Activated CD4-positive, alpha-beta T cell treated with anti-CD3 and anti-CD28 coated beads, Interleukin-2, amount 10 ng/mL, durations not matched to agents 7 days and 5 days (primary cell): ENCODE measurements around the gene XPA. TPM values are rescaled to one million over a fixed set of nuclear protein-coding genes. Genes with fewer than 3 reads are reported as not detected.
"Not testable (repeated sequence)": the region's sequence is repeated elsewhere in the genome, so short reads cannot be mapped to it uniquely, and the experiment has no call there.

Experiments
- CTCF ChIA-PET: fragments of 350-600 bp; sonication (Branson Sonifier 250); formaldehyde crosslinking; loops from one replicate; lab custom pipeline; 2021; ENCODE audit warnings: antibody characterized with exemption; lab: Charles Lee
- POLR2A ChIA-PET: fragments of 350-600 bp; sonication (Branson Sonifier 250); formaldehyde crosslinking; loops from one replicate; lab custom pipeline; 2021; ENCODE audit warnings: antibody characterized with exemption; lab: Charles Lee
- DNase-seq: peaks from one replicate; pipeline ENCODE4 v3.0.0-alpha.2; 2020
- H3K27ac Mint-ChIP-seq: one replicate; pipeline ENCODE4 v1.8.0; 2021; ENCODE audit warnings: mild to moderate bottlenecking, moderate library complexity, mixed read lengths
- H3K27me3 Mint-ChIP-seq: one replicate; pipeline ENCODE4 v1.8.0; 2021; ENCODE audit warnings: mixed read lengths
- H3K36me3 Mint-ChIP-seq: one replicate; pipeline ENCODE4 v1.8.0; 2021; ENCODE audit warnings: low read depth, mixed read lengths
- H3K4me1 Mint-ChIP-seq: one replicate; pipeline ENCODE4 v1.8.0; 2021; ENCODE audit warnings: mixed read lengths
- H3K4me3 Mint-ChIP-seq: one replicate; pipeline ENCODE4 v1.8.0; 2021; ENCODE audit warnings: mild to moderate bottlenecking, moderate library complexity, mixed read lengths
- H3K9me3 Mint-ChIP-seq: one replicate; pipeline ENCODE4 v1.8.0; 2021; ENCODE audit warnings: mixed read lengths
- total RNA-seq, 2 experiments: library from RNA; stranded (reverse); gene quantifications; one replicate each; pipeline ENCODE4 v1.2.3, GENCODE V29; 2021

Gene XPA
- total RNA-seq, 2 experiments from 2014 or later: 15.5 to 15.8 TPM

GRCh38 chr9:97721396-97721795 is 24.3 kb upstream of the XPA start:
- H3K4me1 Mint-ChIP-seq: peaks cover 2% of the 10 kb centered on the region

GRCh38 chr9:97717866-97718265 is 20.7 kb upstream of the XPA start:
- Mint-ChIP-seq H3K9me3 (peaks cover 7% of the 10 kb centered on the region), H3K4me3 (no peak overlapping the region), H3K27me3 (peaks cover 20% of the 10 kb centered on the region), H3K4me1 (peaks cover 24% of the 10 kb centered on the region), H3K36me3 (no peaks in the 10 kb centered on the region), H3K27ac (no peak overlapping the region)
- DNase-seq: no peak
- ChIA-PET CTCF (interaction anchor here (0.7 to 1.0 kb wide), 2 partner anchors 19 to 128 kb away, joined by 3 read pairs; no protein-coding TSS in a partner anchor), POLR2A (no interaction called here)

More at GRCh38 chr9:97721396-97721795, 24.3 kb upstream of the XPA start:
- no peak for DNase-seq
- CTCF ChIA-PET: interaction anchor here (1.1 kb wide), 1 partner anchor 21 kb away, joined by 3 read pairs; no protein-coding TSS in a partner anchor
- Mint-ChIP-seq H3K36me3 (no peaks in the 10 kb centered on the region), H3K4me3 (no peak overlapping the region), H3K27me3 (peaks cover 41% of the 10 kb centered on the region), H3K27ac (no peak overlapping the region), H3K9me3 (peaks cover 7% of the 10 kb centered on the region)
- POLR2A ChIA-PET: interaction anchor here (0.5 kb wide), 1 partner anchor 157 kb away, joined by 4 read pairs; no protein-coding TSS in a partner anchor

DNA sequence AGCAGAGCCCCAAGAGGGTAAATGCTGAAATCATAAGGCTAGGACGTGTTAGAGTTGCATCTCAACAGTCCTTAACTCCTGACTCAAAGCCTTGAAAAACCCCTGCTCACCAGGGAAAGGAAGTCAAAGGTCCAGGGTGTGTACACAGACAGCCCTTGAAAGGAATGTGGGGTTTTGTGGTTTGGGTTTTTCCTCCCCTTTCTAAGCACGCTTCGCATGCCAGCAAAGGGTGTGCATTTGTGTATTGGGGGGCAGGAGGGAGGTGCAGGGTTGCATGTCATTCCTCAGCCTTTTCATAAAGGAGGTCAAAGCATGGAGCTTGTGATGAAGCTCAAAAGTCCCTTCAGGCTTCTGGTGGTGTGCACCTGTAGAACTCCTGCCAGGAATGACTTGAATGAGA is 17.3 kb upstream of the XPA start:
- CTCF ChIA-PET: interaction anchor here (0.8 kb wide), 1 partner anchor 17 kb away, joined by 3 read pairs; the partner anchor contains the start of gene XPA
- POLR2A ChIA-PET: no interaction called here
- Mint-ChIP-seq H3K36me3 (no peaks in the 10 kb centered on the region), H3K4me3 (peak overlapping the region; percentile 20), H3K27ac (no peak overlapping the region), H3K4me1 (peaks cover 42% of the 10 kb centered on the region), H3K27me3 (peaks cover 17% of the 10 kb centered on the region), H3K9me3 (peaks cover 2% of the 10 kb centered on the region)
- DNase-seq: peak; percentile 26

- DNase-seq: peak; percentile 17
- ChIA-PET CTCF (interaction anchor here (0.5 kb wide), 1 partner anchor 159 kb away, joined by 3 read pairs; no protein-coding TSS in a partner anchor), POLR2A (no interaction called here)
- Mint-ChIP-seq H3K27ac (peak overlapping the region; percentile 65), H3K4me1 (peaks cover 40% of the 10 kb centered on the region), H3K4me3 (peak overlapping the region; percentile 2), H3K36me3 (no peaks in the 10 kb centered on the region), H3K9me3 (no peaks in the 10 kb centered on the region), H3K27me3 (peaks cover 31% of the 10 kb centered on the region)
Measured at GRCh38 chr9:97711223-97711626, 14.1 kb upstream of the XPA start.

DNA sequence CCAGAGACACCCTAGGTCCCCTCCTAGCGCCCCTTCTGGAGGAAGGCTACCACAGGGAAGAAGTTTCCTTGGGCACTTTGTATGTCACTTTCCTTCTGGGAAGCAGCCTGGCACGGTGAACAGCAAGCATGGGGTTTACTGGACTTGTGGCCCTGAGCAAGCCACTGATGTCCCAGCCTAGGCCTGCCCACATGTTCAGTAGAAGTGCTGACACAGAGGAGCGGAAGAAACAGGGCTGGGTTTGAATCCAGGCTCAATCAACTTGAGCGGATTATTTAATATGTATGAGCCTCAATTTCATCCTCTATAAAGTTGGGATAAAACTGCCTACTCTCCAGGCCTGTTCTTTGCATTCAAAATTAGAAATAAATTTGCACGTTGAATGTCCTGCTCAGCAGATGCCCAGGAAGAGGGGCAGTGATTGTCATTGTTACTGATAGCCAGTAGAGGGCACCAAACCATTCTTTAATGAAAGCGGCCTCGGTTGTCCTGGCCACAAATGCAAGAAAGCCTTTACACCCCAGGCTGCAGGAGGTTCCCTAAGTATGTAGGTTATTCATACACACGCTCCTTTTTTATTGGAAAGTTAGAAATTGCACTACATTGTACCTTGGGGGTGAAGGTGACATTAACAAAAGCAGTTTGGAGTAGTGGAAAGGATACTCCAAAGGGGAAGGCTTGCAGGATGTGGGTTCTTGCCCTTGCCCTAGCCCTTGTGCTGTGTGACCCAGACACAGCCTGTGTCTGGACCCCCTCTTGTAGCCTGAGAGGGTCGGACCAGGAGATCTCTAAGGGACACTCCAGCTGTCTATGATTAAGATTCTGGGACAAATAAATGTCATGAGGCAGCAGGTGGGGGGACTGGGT is 13.4 kb upstream of the XPA start:
- Mint-ChIP-seq H3K27ac (peak overlapping the region; percentile 47), H3K36me3 (no peaks in the 10 kb centered on the region), H3K4me1 (peaks cover 46% of the 10 kb centered on the region), H3K27me3 (peaks cover 33% of the 10 kb centered on the region), H3K9me3 (no peaks in the 10 kb centered on the region), H3K4me3 (peak overlapping the region; percentile 2)
- ChIA-PET CTCF (interaction anchor here (0.5 kb wide), 1 partner anchor 160 kb away, joined by 3 read pairs; no protein-coding TSS in a partner anchor), POLR2A (no interaction called here)
- DNase-seq: peak; percentile 67

GRCh38 chr9:97706246-97706645 is 9.1 kb upstream of the XPA start:
- CTCF ChIA-PET: interaction anchor here (0.9 kb wide), 1 partner anchor 9 kb away, joined by 3 read pairs; the partner anchor contains the start of gene XPA
- Mint-ChIP-seq H3K9me3 (no peaks in the 10 kb centered on the region), H3K27ac (no peak overlapping the region)

GRCh38 chr9:97705354-97705950 is 8.3 kb upstream of the XPA start:
- Mint-ChIP-seq H3K9me3 (no peaks in the 10 kb centered on the region), H3K27me3 (peaks cover 32% of the 10 kb centered on the region), H3K36me3 (no peaks in the 10 kb centered on the region), H3K27ac (no peak overlapping the region), H3K4me1 (peaks cover 26% of the 10 kb centered on the region), H3K4me3 (no peak overlapping the region)
- ChIA-PET CTCF (interaction anchor here (0.9 to 1.0 kb wide), 2 partner anchors 8 to 204 kb away, joined by 3 read pairs; partner anchors contain the start of gene XPA), POLR2A (no interaction called here)
- DNase-seq: no peak

More at GRCh38 chr9:97706246-97706645, 9.1 kb upstream of the XPA start:
- Mint-ChIP-seq H3K4me1 (peaks cover 33% of the 10 kb centered on the region), H3K4me3 (no peak overlapping the region), H3K27me3 (peaks cover 31% of the 10 kb centered on the region), H3K36me3 (no peaks in the 10 kb centered on the region)
- POLR2A ChIA-PET: no interaction called here
- DNase-seq: no peak

- ChIA-PET CTCF (interaction anchor here (1.0 kb wide), 1 partner anchor 204 kb away, joined by 3 read pairs; no protein-coding TSS in a partner anchor), POLR2A (interaction anchor here (0.7 kb wide), 1 partner anchor 185 kb away, joined by 3 read pairs; no protein-coding TSS in a partner anchor)
- peaks cover 26% of the 10 kb centered on the region for H3K4me1 Mint-ChIP-seq
- no peak overlapping the region for H3K27ac Mint-ChIP-seq
- no peak overlapping the region for H3K4me3 Mint-ChIP-seq
- no peak for DNase-seq
- peaks cover 32% of the 10 kb centered on the region for H3K27me3 Mint-ChIP-seq
- no peaks in the 10 kb centered on the region for H3K36me3 Mint-ChIP-seq
- H3K9me3 Mint-ChIP-seq: no peaks in the 10 kb centered on the region
Measured at GRCh38 chr9:97704851-97705250, 7.7 kb upstream of the XPA start.

DNA sequence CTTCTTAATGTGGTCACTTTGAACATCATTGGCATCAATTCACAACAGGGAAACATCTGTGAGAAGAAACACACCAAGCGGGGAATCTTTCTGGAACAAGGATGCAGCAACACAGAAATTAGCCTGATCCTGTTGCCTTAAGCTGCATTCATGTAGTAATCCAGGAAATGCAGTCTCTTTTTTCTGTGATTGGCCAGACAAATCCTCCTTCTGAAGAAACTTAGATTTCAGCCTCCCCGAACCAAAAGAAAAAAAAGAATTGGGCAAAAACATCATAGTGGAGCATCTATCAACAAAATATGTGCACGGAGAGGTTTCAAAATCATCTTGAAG is 7.2 kb upstream of the XPA start:
- CTCF ChIA-PET: no interaction called here
- no peak for DNase-seq
- Mint-ChIP-seq H3K36me3 (no peaks in the 10 kb centered on the region), H3K9me3 (no peaks in the 10 kb centered on the region), H3K4me3 (no peak overlapping the region), H3K27me3 (peaks cover 32% of the 10 kb centered on the region), H3K27ac (no peak overlapping the region), H3K4me1 (peaks cover 32% of the 10 kb centered on the region)
- POLR2A ChIA-PET: interaction anchor here (0.7 kb wide), 1 partner anchor 185 kb away, joined by 3 read pairs; no protein-coding TSS in a partner anchor

- no peak overlapping the region for H3K4me3 Mint-ChIP-seq
- H3K4me1 Mint-ChIP-seq: peaks cover 34% of the 10 kb centered on the region
- no peaks in the 10 kb centered on the region for H3K9me3 Mint-ChIP-seq
- peak overlapping the region; percentile 84 for H3K27ac Mint-ChIP-seq
- POLR2A ChIA-PET: interaction anchor here (0.7 kb wide), 1 partner anchor 186 kb away, joined by 3 read pairs; no protein-coding TSS in a partner anchor
- CTCF ChIA-PET: no interaction called here
- peaks cover 30% of the 10 kb centered on the region for H3K27me3 Mint-ChIP-seq
- no peak for DNase-seq
- no peaks in the 10 kb centered on the region for H3K36me3 Mint-ChIP-seq
Measured at GRCh38 chr9:97703437-97704344, 6.6 kb upstream of the XPA start.

DNA sequence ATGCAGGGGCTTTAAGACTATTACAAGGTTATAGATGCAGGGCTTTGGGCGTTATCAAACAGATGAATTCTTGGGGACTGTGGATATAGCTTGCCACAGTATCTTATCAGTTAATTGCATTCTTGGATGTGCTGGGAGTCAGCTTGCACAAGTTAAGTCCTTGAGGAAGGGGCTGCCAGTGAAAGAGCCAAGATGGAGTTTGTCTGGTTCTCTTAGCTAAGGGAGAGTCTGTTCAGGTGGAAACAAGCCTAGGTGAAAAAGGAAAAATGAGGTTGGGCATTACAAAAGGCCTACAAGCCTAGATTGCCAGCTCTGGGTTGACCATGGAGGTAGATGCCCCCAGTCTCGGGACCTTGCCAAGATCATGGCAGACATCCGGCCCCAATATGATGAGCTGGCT is 2.7 kb upstream of the XPA start:
- CTCF ChIA-PET: interaction anchor here (1.5 kb wide), 1 partner anchor 21 kb away, joined by 3 read pairs; no protein-coding TSS in a partner anchor
- H3K4me3 Mint-ChIP-seq, DNase-seq, H3K9me3 Mint-ChIP-seq, H3K27me3 Mint-ChIP-seq, H3K27ac Mint-ChIP-seq, H3K36me3 Mint-ChIP-seq, POLR2A ChIA-PET: not testable (repeated sequence)
- H3K4me1 Mint-ChIP-seq: peaks cover 51% of the 10 kb centered on the region

DNA sequence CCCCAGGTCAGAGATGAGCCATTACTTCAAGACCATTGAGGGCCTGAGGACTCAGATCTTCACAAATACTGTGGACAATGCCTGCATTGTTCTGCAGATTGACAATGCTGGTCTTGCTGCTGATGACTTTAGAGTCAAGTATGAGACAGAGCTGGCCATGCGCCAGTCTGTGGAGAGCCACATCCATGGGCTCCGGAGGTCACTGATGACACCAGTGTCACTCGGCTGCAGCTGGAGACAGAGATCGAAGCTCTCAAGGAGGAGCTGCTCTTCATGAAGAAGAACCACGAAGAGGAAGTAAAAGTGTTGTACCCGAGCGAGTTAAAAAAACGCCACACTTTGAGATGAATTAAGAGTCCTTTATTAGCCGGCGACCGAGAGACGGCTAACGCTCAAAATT is 2.1 kb upstream of the XPA start:
- Mint-ChIP-seq H3K4me1 (peaks cover 51% of the 10 kb centered on the region), H3K27ac (peak overlapping the region; percentile 28)
- CTCF ChIA-PET: interaction anchor here (0.6 to 0.8 kb wide), 2 partner anchors 238 to 661 kb away, joined by 3 to 4 read pairs; partner anchors contain the start of gene CTSV
- H3K9me3 Mint-ChIP-seq, POLR2A ChIA-PET, H3K36me3 Mint-ChIP-seq, DNase-seq, H3K27me3 Mint-ChIP-seq, H3K4me3 Mint-ChIP-seq: not testable (repeated sequence)
